ENCODE results near the gene PHAF1. TPM values are rescaled to one million over a fixed set of nuclear protein-coding genes. Genes with fewer than 3 reads are reported as not detected.
A peak's percentile ranks its signal among the peaks of the same experiment; 100 is the strongest.

Gene PHAF1
- total RNA-seq, 1 donor = 15.9 TPM

DNA sequence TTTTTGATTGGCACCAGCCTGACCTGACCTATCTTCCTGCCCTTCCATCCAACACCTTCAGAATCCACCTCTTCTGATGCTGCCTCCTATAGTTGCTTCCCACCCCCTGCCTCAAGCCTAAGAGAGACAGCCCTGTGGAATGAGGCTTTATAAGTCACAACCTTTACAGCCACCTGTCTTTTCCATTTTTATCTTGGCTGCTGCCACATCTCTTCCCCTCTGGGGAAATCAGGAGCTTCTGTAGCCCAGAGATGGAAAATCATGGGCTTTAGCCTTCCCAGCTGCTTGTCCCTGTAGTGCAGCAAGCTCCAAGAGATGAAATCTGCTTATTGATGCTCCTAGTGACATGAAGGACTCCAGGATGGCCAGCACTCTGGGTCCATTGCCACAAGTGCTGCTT, 18.7 kb downstream of the PHAF1 start:
- TF ChIP-seq, protein P1, sequence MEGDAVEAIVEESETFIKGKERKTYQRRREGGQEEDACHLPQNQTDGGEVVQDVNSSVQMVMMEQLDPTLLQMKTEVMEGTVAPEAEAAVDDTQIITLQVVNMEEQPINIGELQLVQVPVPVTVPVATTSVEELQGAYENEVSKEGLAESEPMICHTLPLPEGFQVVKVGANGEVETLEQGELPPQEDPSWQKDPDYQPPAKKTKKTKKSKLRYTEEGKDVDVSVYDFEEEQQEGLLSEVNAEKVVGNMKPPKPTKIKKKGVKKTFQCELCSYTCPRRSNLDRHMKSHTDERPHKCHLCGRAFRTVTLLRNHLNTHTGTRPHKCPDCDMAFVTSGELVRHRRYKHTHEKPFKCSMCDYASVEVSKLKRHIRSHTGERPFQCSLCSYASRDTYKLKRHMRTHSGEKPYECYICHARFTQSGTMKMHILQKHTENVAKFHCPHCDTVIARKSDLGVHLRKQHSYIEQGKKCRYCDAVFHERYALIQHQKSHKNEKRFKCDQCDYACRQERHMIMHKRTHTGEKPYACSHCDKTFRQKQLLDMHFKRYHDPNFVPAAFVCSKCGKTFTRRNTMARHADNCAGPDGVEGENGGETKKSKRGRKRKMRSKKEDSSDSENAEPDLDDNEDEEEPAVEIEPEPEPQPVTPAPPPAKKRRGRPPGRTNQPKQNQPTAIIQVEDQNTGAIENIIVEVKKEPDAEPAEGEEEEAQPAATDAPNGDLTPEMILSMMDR (IDR thresholded peaks at IDR 0.05; ENCODE audit: insufficient read depth, low read length) = no peak
- no peak for DNase-seq (ENCODE audit: low read depth)
- no peak overlapping the region for H3K4me3 ChIP-seq (ENCODE audit: low read depth, low read length)

DNA sequence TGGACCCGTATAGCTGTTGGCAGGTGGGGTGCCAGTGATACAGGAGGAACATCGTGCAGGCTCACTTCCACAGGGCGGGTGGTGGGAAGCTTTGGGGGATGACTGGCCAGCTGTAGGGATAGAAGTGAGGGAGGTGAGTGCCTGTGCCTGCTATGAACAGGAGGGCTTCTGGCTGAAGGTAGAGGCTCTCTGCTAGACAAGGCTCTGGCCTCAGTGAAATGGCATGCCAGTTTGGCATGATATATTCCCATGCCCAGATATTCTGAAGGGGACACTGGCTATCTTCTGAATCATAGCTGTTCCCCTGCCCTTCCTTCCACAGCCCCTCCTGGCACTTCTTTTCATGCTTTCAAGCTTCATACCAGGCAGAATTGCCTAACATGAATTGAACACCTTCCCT, 19.1 kb downstream of the PHAF1 start:
- H3K4me3 ChIP-seq (ENCODE audit: low read depth, low read length) = no peak overlapping the region
- no peak for DNase-seq (ENCODE audit: low read depth)
- TF ChIP-seq, protein P1 (IDR thresholded peaks at IDR 0.05; ENCODE audit: insufficient read depth, low read length) = no peak

DNA sequence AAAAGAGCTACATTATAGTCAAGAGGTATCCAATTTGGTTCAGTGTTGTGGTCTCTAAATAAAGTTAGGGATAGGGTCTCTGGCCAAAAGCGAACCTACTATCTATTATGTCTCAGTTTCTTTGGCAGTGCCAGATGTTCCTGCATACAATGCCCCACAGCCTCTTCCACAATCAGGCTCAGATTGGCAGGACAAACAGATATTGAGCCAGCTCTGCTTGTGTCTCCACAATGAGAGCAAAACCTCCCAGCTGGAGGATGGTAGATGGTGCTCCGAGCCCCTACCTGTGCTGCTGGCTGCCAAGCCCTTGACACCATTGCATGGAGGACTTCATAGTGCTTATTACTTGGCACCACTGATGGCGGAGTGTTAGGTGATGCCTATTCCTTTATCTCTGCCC, 19.7 kb downstream of the PHAF1 start:
- no peak for DNase-seq (ENCODE audit: low read depth)
- TF ChIP-seq, protein P1 (IDR thresholded peaks at IDR 0.05; ENCODE audit: insufficient read depth, low read length) = no peak
- no peak overlapping the region for H3K4me3 ChIP-seq (ENCODE audit: low read depth, low read length)

GRCh38 chr16:67137605-67138004, 27.9 kb downstream of the PHAF1 start:
- TF ChIP-seq, protein P1 (IDR thresholded peaks at IDR 0.05; ENCODE audit: insufficient read depth, low read length) = no peak
- H3K4me3 ChIP-seq (ENCODE audit: low read depth, low read length) = no peak overlapping the region
- peak; percentile 12 for DNase-seq (ENCODE audit: low read depth)

DNA sequence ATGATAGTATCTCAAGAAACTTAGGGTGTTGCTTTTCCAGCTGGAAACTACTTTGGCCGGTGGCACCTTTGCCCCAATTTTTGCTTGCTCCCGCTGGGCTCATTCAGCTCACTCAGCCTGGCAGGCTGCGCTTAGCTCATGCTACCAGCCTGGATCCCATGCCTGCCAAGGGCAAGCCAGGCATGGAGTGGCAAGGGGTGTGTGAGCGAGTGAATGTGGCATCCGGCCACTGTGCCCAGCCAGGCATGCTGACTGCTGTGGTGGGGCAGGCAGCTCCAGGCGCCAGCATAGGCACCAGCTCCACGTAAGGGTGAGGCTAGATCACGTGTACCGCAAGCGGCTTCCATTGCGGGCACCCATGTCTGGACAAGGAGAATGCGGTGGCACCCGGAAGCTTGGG, 31.6 kb downstream of the PHAF1 start:
- DNase-seq (ENCODE audit: low read depth) = no peak
- H3K4me3 ChIP-seq (ENCODE audit: low read depth, low read length) = no peak overlapping the region
- TF ChIP-seq, protein P1 (IDR thresholded peaks at IDR 0.05; ENCODE audit: insufficient read depth, low read length) = no peak

- no peak for DNase-seq (ENCODE audit: low read depth)
- TF ChIP-seq, protein P1 (IDR thresholded peaks at IDR 0.05; ENCODE audit: insufficient read depth, low read length) = no peak
- no peak overlapping the region for H3K4me3 ChIP-seq (ENCODE audit: low read depth, low read length)
Observed at GRCh38 chr16:67142342-67142741, 32.6 kb downstream of the PHAF1 start.

- no peak overlapping the region for H3K4me3 ChIP-seq (ENCODE audit: low read depth, low read length)
Observed at GRCh38 chr16:67144943-67145342, 35.2 kb downstream of the PHAF1 start.

More at GRCh38 chr16:67144943-67145342, 35.2 kb downstream of the PHAF1 start:
- no peak for DNase-seq (ENCODE audit: low read depth)
- TF ChIP-seq, protein P1 (IDR thresholded peaks at IDR 0.05; ENCODE audit: insufficient read depth, low read length) = no peak
